Nephron progenitor cell (in vitro differentiated cells): Measurements from ENCODE around the gene DOCK3.

ENCODE experiments used
- DNase-seq: peaks from one replicate; pipeline ENCODE4 v3.0.0; 2021
- H3K27ac Mint-ChIP-seq: 2 replicates; pipeline ENCODE4 v1.8.0; 2021; ENCODE audit warnings: mild to moderate bottlenecking, moderate library complexity, mixed read lengths
- H3K27me3 Mint-ChIP-seq: 2 replicates; pipeline ENCODE4 v1.8.0; 2021; ENCODE audit warnings: mild to moderate bottlenecking, low read depth, mixed read lengths; ENCODE audit not compliant: poor library complexity
- H3K36me3 Mint-ChIP-seq: 2 replicates; pipeline ENCODE4 v1.8.0; 2021; ENCODE audit warnings: low read depth, mixed read lengths
- H3K4me1 Mint-ChIP-seq: 2 replicates; pipeline ENCODE4 v1.8.0; 2021; ENCODE audit warnings: mixed read lengths
- H3K4me3 Mint-ChIP-seq: 2 replicates; pipeline ENCODE4 v1.8.0; 2021; ENCODE audit warnings: mild to moderate bottlenecking, moderate library complexity, mixed read lengths
- H3K9me3 Mint-ChIP-seq: 2 replicates; pipeline ENCODE4 v1.8.0; 2021; ENCODE audit warnings: mild to moderate bottlenecking, moderate library complexity, mixed read lengths
- CTCF ChIP-seq: fragments of 200-600 bp; sonication (generic); IDR thresholded peaks from 2 replicates; pipeline ENCODE4 v1.5.0; 2021; ENCODE audit warnings: antibody characterized with exemption

Gene DOCK3

GRCh38 chr3:51374456-51374855 lies 699.7 kb downstream of the DOCK3 start:
- no peaks in the 10 kb centered on the region for H3K9me3 Mint-ChIP-seq
- H3K36me3 Mint-ChIP-seq: no peaks in the 10 kb centered on the region
- DNase-seq: no peak
- no peak overlapping the region for H3K4me3 Mint-ChIP-seq
- no peak overlapping the region for H3K27ac Mint-ChIP-seq
- peaks cover 10% of the 10 kb centered on the region for H3K27me3 Mint-ChIP-seq
- no peaks in the 10 kb centered on the region for H3K4me1 Mint-ChIP-seq
- no peak for TF ChIP-seq CTCF

- Mint-ChIP-seq H3K36me3 (no peaks in the 10 kb centered on the region), H3K9me3 (no peaks in the 10 kb centered on the region)
These were observed 700.4 kb downstream of the DOCK3 start for GRCh38 chr3:51375136-51375535.

GRCh38 chr3:51375571-51375970 lies 700.8 kb downstream of the DOCK3 start:
- no peak overlapping the region for H3K4me3 Mint-ChIP-seq
- no peaks in the 10 kb centered on the region for H3K36me3 Mint-ChIP-seq
- H3K27me3 Mint-ChIP-seq: peaks cover 10% of the 10 kb centered on the region
- H3K4me1 Mint-ChIP-seq: no peaks in the 10 kb centered on the region
- TF ChIP-seq CTCF: no peak
- no peak for DNase-seq
- H3K27ac Mint-ChIP-seq: no peak overlapping the region
- no peaks in the 10 kb centered on the region for H3K9me3 Mint-ChIP-seq

More at GRCh38 chr3:51375136-51375535, 700.4 kb downstream of the DOCK3 start:
- TF ChIP-seq CTCF: no peak
- Mint-ChIP-seq H3K27me3 (peaks cover 10% of the 10 kb centered on the region), H3K4me3 (no peak overlapping the region), H3K27ac (no peak overlapping the region), H3K4me1 (no peaks in the 10 kb centered on the region)
- DNase-seq: no peak

GRCh38 chr3:51378065-51378464 lies 703.3 kb downstream of the DOCK3 start:
- H3K27ac Mint-ChIP-seq: no peak overlapping the region
- no peak for TF ChIP-seq CTCF
- H3K36me3 Mint-ChIP-seq: no peaks in the 10 kb centered on the region
- H3K27me3 Mint-ChIP-seq: peaks cover 13% of the 10 kb centered on the region
- H3K4me1 Mint-ChIP-seq: peaks cover 1% of the 10 kb centered on the region
- no peak for DNase-seq
- no peaks in the 10 kb centered on the region for H3K9me3 Mint-ChIP-seq
- H3K4me3 Mint-ChIP-seq: no peak overlapping the region

GRCh38 chr3:51378726-51379125 lies 704.0 kb downstream of the DOCK3 start:
- no peaks in the 10 kb centered on the region for H3K9me3 Mint-ChIP-seq

More at GRCh38 chr3:51378726-51379125, 704.0 kb downstream of the DOCK3 start:
- Mint-ChIP-seq H3K36me3 (no peaks in the 10 kb centered on the region), H3K4me1 (peaks cover 8% of the 10 kb centered on the region), H3K27ac (no peak overlapping the region), H3K27me3 (peaks cover 13% of the 10 kb centered on the region), H3K4me3 (no peak overlapping the region)
- no peak for TF ChIP-seq CTCF
- no peak for DNase-seq
